A549 treated with AZD9567 at 1 μM for 4 hours (cell line): ENCODE data around the gene NUDT7. TPM values are rescaled to one million over a fixed set of nuclear protein-coding genes. Genes with fewer than 3 reads are reported as not detected.

Source experiments
- total RNA-seq: library from RNA; stranded (reverse); fragments of 200-300 nt; extraction: Qiagen RNA extraction; gene quantifications from 5 replicates; pipeline ENCODE4 v1.2.3, GENCODE V29; 2022; ENCODE audit not compliant: insufficient read depth

NUDT7 gene
- total RNA-seq, result 5.0 to 6.6 TPM (median 5.7 TPM) in 5 replicates

GRCh38 chr16:77722309-77723107 is at the start of gene NUDT7:
NUDT7 (plus strand) TSS chr16:77722514; CDS start chr16:77722583, 69 bp downstream.

GRCh38 chr16:77788181-77789084 is 66.1 kb downstream of the NUDT7 start, which contains the start of gene VAT1L:
VAT1L (plus strand) TSS chr16:77788564; CDS start chr16:77788683, 119 bp downstream.

Other genes starting within 250 kb of the NUDT7 start
- gene VAT1L, start 66.0 kb downstream of the NUDT7 start, total RNA-seq, result 0.02 TPM in 2 of 5 replicates, not detected in the others